KOPT-K1 (cell line): ENCODE data around the gene SORCS1.
"Not testable (repeated sequence)": the region's sequence is repeated elsewhere in the genome, so short reads cannot be mapped to it uniquely, and the experiment has no call there.

Experiments used
- H3K27ac ChIP-seq: fragments of 200-600 bp; sonication (generic); 2 replicates; pipeline ENCODE4 v1.5.1; 2016; ENCODE audit warnings: antibody characterized with exemption, mild to moderate bottlenecking, low read depth, low read length; ENCODE audit not compliant: poor library complexity, severe bottlenecking
- H3K36me3 ChIP-seq: fragments of 200-600 bp; sonication (generic); 2 replicates; pipeline ENCODE4 v1.5.1; 2017; ENCODE audit warnings: antibody characterized with exemption, mild to moderate bottlenecking, low read length, moderate library complexity; ENCODE audit not compliant: insufficient read depth
- H3K9me3 ChIP-seq: fragments of 200-600 bp; sonication (generic); 2 replicates; pipeline ENCODE4 v1.5.1; 2017; ENCODE audit warnings: antibody characterized with exemption, low read length, mild to moderate bottlenecking; ENCODE audit not compliant: insufficient read depth, poor library complexity, severe bottlenecking

The SORCS1 gene

GRCh38 chr10:106931853-106932249, 232.7 kb downstream of the SORCS1 start:
- Histone ChIP-seq H3K27ac (no peak overlapping the region), H3K9me3 (no peaks in the 10 kb centered on the region), H3K36me3 (no peaks in the 10 kb centered on the region)

GRCh38 chr10:106931159-106931852, 233.2 kb downstream of the SORCS1 start:
- H3K27ac ChIP-seq = no peak overlapping the region
- H3K36me3 ChIP-seq = no peaks in the 10 kb centered on the region

GRCh38 chr10:106930751-106931150, 233.8 kb downstream of the SORCS1 start:
- Histone ChIP-seq H3K36me3 (no peaks in the 10 kb centered on the region), H3K27ac (no peak overlapping the region), H3K9me3 (no peaks in the 10 kb centered on the region)

More at GRCh38 chr10:106931159-106931852, 233.2 kb downstream of the SORCS1 start:
- H3K9me3 ChIP-seq = no peaks in the 10 kb centered on the region

GRCh38 chr10:106929291-106929895, 235.1 kb downstream of the SORCS1 start:
- Histone ChIP-seq H3K36me3 (no peaks in the 10 kb centered on the region), H3K9me3 (no peaks in the 10 kb centered on the region), H3K27ac (no peak overlapping the region)

GRCh38 chr10:106928151-106928550, 236.4 kb downstream of the SORCS1 start:
- not testable (repeated sequence) for H3K27ac ChIP-seq, H3K9me3 ChIP-seq, H3K36me3 ChIP-seq

- Histone ChIP-seq H3K36me3 (no peaks in the 10 kb centered on the region), H3K9me3 (no peaks in the 10 kb centered on the region), H3K27ac (no peak overlapping the region)
Observed at GRCh38 chr10:106925191-106925590, 239.3 kb downstream of the SORCS1 start.

GRCh38 chr10:106920538-106920937, 244.0 kb downstream of the SORCS1 start:
- Histone ChIP-seq H3K9me3 (no peaks in the 10 kb centered on the region), H3K27ac (no peak overlapping the region), H3K36me3 (no peaks in the 10 kb centered on the region)

- Histone ChIP-seq H3K27ac (no peak overlapping the region), H3K36me3 (no peaks in the 10 kb centered on the region), H3K9me3 (no peaks in the 10 kb centered on the region)
Observed at GRCh38 chr10:106919871-106920282, 244.6 kb downstream of the SORCS1 start.

- Histone ChIP-seq H3K9me3 (no peaks in the 10 kb centered on the region), H3K36me3 (no peaks in the 10 kb centered on the region), H3K27ac (no peak overlapping the region)
Observed at GRCh38 chr10:106917452-106918055, 247.0 kb downstream of the SORCS1 start.

- Histone ChIP-seq H3K27ac (no peak overlapping the region), H3K36me3 (no peaks in the 10 kb centered on the region), H3K9me3 (no peaks in the 10 kb centered on the region)
Observed at GRCh38 chr10:106914016-106914415, 250.5 kb downstream of the SORCS1 start.

- Histone ChIP-seq H3K27ac (no peak overlapping the region), H3K9me3 (no peaks in the 10 kb centered on the region), H3K36me3 (no peaks in the 10 kb centered on the region)
Observed at GRCh38 chr10:106913348-106913747, 251.2 kb downstream of the SORCS1 start.

GRCh38 chr10:106911096-106911495, 253.4 kb downstream of the SORCS1 start:
- H3K27ac ChIP-seq = no peak overlapping the region
- H3K9me3 ChIP-seq = no peaks in the 10 kb centered on the region
- no peaks in the 10 kb centered on the region for H3K36me3 ChIP-seq

GRCh38 chr10:106910666-106911065, 253.8 kb downstream of the SORCS1 start:
- Histone ChIP-seq H3K27ac (no peak overlapping the region), H3K9me3 (no peaks in the 10 kb centered on the region), H3K36me3 (no peaks in the 10 kb centered on the region)

- Histone ChIP-seq H3K36me3 (no peaks in the 10 kb centered on the region), H3K9me3 (no peaks in the 10 kb centered on the region), H3K27ac (no peak overlapping the region)
Observed at GRCh38 chr10:106908225-106908624, 256.3 kb downstream of the SORCS1 start.

GRCh38 chr10:106904209-106904608, 260.3 kb downstream of the SORCS1 start:
- H3K27ac ChIP-seq = no peak overlapping the region
- no peaks in the 10 kb centered on the region for H3K36me3 ChIP-seq
- no peaks in the 10 kb centered on the region for H3K9me3 ChIP-seq

- Histone ChIP-seq H3K36me3 (no peaks in the 10 kb centered on the region), H3K27ac (no peak overlapping the region), H3K9me3 (no peaks in the 10 kb centered on the region)
Observed at GRCh38 chr10:106903180-106903579, 261.3 kb downstream of the SORCS1 start.
